Effector memory CD4-positive, alpha-beta T cell (primary cell): Measurements from ENCODE around the gene SORCS1.

Experiments
- DNase-seq, 3 donors: peaks; one replicate each; pipeline ENCODE4 v3.0.0-alpha.2; 2020
- H3K27ac ChIP-seq: 2 replicates; pipeline ENCODE4 v1.7.0; 2013; ENCODE audit warnings: mild to moderate bottlenecking, low read length, moderate library complexity; ENCODE audit not compliant: insufficient read depth, poor library complexity, severe bottlenecking
- H3K27me3 ChIP-seq: replicated peaks from 2 replicates; pipeline ENCODE4 v1.7.0; 2013; ENCODE audit warnings: mild to moderate bottlenecking, low read length; ENCODE audit not compliant: insufficient read depth, control insufficient read depth, poor library complexity, severe bottlenecking
- H3K36me3 ChIP-seq: 2 replicates; pipeline ENCODE4 v1.7.0; 2013; ENCODE audit warnings: mild to moderate bottlenecking, low read length, moderate library complexity; ENCODE audit not compliant: control insufficient read depth, insufficient read depth
- H3K4me1 ChIP-seq: 2 replicates; pipeline ENCODE4 v1.7.0; 2013; ENCODE audit warnings: low read length, mild to moderate bottlenecking; ENCODE audit not compliant: control insufficient read depth, insufficient read depth, poor library complexity, severe bottlenecking
- H3K4me3 ChIP-seq: 2 replicates; pipeline ENCODE4 v1.7.0; 2013; ENCODE audit warnings: low read length, low read depth, mild to moderate bottlenecking; ENCODE audit not compliant: insufficient read depth, poor library complexity, severe bottlenecking
- H3K9me3 ChIP-seq: 2 replicates; pipeline ENCODE4 v1.7.0; 2013; ENCODE audit warnings: mild to moderate bottlenecking, low read length, moderate library complexity; ENCODE audit not compliant: control insufficient read depth

Gene SORCS1

DNA sequence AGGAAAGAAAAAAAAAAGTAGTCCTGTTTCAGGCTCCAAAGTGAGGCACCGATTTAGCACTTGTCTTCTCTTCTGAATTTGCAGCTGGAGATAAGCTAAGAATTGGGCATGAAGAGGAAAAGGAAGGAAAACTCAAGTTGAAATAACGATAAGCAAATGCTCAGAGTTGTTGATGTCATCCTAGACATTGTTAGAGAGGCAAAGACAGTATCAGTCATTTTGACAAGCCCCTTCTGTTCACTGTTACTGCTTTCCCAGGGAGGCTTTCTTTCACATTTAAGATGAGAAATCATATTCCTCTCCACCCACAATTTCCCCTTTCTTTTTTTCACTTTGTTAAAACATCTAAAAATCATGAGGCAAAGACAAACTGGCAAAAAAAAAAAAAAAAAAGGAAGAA, 41.8 kb downstream of the SORCS1 start:
- no peaks in the 10 kb centered on the region for H3K4me1 ChIP-seq
- H3K36me3 ChIP-seq, result no peaks in the 10 kb centered on the region
- no peak overlapping the region for H3K4me3 ChIP-seq
- DNase-seq, result no peak
- H3K27ac ChIP-seq, result no peak overlapping the region
- H3K9me3 ChIP-seq, result no peaks in the 10 kb centered on the region
- no peaks in the 10 kb centered on the region for H3K27me3 ChIP-seq

DNA sequence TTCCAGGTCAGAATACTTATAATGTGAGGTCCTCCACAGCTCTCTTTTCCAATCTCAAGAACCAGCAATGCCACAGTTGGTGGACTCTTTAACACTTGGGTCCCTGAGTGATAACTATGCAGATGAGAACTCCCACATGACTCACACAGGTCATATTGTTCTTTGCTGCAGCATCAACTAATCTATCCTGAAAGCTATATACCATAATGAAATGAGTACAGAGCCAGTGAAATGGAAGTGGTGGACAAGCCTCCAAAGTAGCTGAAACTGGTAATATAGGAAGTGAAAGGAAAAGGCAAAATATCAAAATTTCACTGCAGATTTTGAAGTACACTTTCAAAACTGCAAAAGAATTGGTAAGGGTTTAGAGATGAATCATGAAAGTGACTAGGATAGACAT, 45.6 kb downstream of the SORCS1 start:
- DNase-seq, result no peak
- H3K9me3 ChIP-seq, result no peaks in the 10 kb centered on the region
- H3K4me3 ChIP-seq, result no peak overlapping the region
- H3K4me1 ChIP-seq, result no peaks in the 10 kb centered on the region
- H3K27me3 ChIP-seq, result no peaks in the 10 kb centered on the region
- no peaks in the 10 kb centered on the region for H3K36me3 ChIP-seq
- H3K27ac ChIP-seq, result no peak overlapping the region

DNA sequence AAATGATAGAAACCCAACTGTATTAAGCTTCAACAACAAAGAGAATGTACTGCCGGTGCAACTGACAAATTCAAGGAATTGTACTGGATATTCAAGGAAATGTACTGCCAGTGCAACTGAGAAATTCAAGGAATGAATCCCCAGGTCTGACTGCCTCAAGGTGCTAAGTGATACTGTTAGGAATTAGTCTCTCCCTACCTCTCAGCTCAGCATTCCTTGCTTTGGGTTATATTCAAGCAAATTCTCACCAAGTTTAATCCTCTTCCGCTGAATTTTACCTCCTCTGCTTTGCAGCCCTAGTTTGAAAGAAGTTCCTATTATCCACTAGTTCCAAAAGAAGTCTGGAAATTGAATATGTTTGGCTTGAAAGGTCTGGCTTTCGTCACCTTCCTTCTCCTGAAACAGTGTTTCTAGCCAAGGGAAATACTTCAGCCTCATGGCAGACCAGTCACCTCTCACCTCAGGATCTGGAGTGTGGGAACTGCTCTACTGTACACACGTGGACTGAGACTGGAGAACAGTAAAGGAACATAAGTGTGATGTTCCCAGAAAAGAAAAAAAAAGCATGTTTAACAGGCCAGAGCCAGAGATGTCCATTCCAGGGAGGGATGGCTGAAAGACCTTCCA, 60.4 kb downstream of the SORCS1 start:
- Histone ChIP-seq H3K4me3 (no peak overlapping the region), H3K9me3 (no peaks in the 10 kb centered on the region), H3K27ac (no peak overlapping the region), H3K36me3 (no peaks in the 10 kb centered on the region), H3K4me1 (no peaks in the 10 kb centered on the region), H3K27me3 (no peaks in the 10 kb centered on the region)
- no peak for DNase-seq

DNA sequence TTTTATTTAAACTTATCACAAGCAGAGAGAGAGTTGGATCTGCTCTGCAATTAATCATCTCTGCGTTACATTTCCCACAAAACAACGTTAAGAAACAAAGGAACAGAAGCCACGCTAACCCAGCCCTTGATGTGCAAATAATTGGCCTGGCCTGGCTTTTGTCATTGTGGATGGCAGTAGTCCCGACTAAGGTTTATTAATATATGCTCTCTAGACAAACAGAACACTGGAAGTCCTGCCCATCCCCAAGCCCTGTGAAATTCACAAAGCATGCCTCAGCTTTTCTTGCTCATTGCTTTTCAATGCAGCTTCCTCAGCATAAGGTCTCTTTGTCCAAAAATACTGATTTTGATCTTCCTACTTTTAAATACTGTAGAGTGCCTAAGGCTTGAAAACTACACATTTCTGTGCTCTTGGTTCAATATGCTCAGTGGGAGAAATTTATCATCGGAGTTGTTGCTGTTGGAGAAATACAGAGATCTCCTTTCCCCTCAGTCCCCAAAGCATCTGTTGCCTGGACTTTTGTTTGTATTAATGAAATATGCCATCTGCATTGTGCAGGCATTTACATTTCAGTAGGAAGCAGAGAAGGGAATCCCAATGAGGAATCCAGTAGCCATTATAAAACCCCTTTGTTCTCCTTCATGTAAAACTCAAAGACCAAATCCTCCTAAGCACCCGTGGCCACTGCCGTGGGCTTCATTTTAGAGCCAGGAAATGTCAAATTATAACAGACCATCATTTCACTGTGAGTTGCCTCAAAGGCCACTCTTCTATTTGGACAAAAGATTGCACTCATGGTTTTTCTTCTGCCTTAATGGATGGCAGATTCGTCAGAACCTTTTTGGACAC, 61.1 kb downstream of the SORCS1 start:
- no peak overlapping the region for H3K4me3 ChIP-seq
- no peaks in the 10 kb centered on the region for H3K27me3 ChIP-seq
- H3K36me3 ChIP-seq, result no peaks in the 10 kb centered on the region
- H3K27ac ChIP-seq, result no peak overlapping the region
- no peak for DNase-seq
- no peaks in the 10 kb centered on the region for H3K9me3 ChIP-seq
- no peaks in the 10 kb centered on the region for H3K4me1 ChIP-seq

DNA sequence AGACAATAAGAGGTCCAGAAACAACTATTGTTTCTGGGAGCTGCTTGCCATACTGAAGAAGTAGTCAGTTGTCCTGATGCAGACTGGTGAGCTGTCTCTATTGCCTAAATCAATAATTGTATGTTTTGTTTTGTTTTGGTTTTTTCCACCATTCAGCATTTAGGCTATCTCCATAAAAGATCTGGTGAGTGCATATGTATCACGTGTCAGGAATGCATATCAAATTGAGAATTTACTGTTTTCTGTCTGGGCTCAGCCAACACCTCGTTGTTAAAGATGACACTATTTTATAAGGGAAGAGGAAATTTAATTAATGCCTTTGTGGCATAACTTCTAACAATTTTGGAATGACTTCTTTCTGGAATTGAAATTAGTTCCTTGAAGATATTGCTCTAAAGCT, 66.2 kb downstream of the SORCS1 start:
- H3K27me3 ChIP-seq, result no peaks in the 10 kb centered on the region
- no peaks in the 10 kb centered on the region for H3K9me3 ChIP-seq
- no peak overlapping the region for H3K27ac ChIP-seq
- H3K4me1 ChIP-seq, result no peaks in the 10 kb centered on the region
- no peak overlapping the region for H3K4me3 ChIP-seq
- DNase-seq, result no peak
- no peaks in the 10 kb centered on the region for H3K36me3 ChIP-seq

DNA sequence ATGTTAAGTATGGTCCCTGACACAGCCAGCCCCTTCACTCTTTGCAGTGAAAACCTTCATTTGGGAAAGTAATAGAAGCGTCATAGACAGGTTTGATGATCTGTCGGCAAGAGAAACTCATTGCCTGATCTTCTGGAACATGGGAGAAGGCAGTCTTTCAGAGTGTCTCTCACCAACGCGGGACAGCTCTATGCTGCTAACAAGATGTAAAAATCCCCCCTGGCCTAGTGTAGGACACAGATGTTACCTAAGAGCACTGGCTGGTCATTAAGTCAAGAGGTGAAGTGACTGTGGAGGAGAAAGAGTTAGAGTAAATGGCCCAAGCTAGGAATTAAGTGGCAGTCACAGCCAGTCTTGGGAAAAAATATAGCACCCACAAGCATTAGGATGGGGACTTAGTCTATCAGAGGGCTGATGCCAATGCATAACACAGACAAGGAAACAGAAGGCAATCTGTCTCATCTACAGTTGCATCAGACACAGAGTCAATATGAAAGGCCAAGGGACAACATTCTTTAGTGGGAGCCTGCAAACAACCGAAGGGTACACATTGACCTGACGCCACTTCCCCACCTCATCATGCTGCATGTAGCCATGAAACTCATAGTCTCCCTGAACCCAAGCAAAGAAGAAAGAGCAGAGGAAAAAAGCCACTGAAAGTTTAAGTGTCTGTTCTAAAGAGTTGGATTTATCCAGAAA, 69.5 kb downstream of the SORCS1 start:
- Histone ChIP-seq H3K9me3 (no peaks in the 10 kb centered on the region), H3K4me3 (no peak overlapping the region), H3K27ac (no peak overlapping the region), H3K4me1 (no peaks in the 10 kb centered on the region), H3K36me3 (no peaks in the 10 kb centered on the region), H3K27me3 (no peaks in the 10 kb centered on the region)
- no peak for DNase-seq

DNA sequence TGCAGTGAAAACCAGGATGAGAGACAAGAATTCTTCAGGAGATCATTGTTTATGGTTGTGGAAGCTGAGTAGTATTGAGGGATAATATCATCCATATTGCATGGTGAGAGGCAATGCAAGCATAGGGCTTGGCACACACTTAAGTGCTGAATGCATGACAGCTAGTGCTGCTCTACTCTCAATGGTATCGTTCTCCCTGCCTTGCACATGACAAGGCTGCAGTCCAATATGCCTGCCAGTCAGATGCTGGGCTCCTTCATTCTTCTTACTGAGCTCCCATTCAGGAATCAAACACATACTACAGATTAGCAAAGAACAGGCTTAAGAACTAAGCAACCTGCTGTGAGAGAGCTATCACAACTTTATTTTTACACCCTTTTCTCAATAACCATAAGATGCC, 72.2 kb downstream of the SORCS1 start:
- no peaks in the 10 kb centered on the region for H3K27me3 ChIP-seq
- no peak for DNase-seq
- no peaks in the 10 kb centered on the region for H3K4me1 ChIP-seq
- H3K36me3 ChIP-seq, result no peaks in the 10 kb centered on the region
- no peak overlapping the region for H3K4me3 ChIP-seq
- no peak overlapping the region for H3K27ac ChIP-seq
- no peaks in the 10 kb centered on the region for H3K9me3 ChIP-seq

DNA sequence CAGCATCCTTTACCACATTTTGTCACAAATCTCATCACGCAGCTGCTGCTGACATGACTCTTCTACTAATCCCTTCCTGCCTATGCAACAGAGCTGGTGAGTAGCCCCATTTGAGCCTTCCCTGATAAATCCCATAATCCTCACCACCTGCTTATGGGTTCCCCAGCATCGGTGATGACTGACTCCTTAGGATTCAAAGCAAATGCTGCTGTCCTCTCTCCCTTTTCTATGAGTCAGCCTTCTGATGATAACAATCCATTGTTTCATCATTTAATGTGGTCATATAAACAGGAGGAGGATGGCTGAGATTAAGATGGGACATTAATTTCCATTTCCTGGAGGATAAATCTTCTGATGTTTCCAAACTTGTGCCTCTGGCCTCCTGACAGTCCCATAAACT, 73.4 kb downstream of the SORCS1 start:
- Histone ChIP-seq H3K36me3 (no peaks in the 10 kb centered on the region), H3K4me3 (no peak overlapping the region), H3K27ac (no peak overlapping the region), H3K4me1 (no peaks in the 10 kb centered on the region), H3K9me3 (no peaks in the 10 kb centered on the region), H3K27me3 (no peaks in the 10 kb centered on the region)
- DNase-seq, result no peak

DNA sequence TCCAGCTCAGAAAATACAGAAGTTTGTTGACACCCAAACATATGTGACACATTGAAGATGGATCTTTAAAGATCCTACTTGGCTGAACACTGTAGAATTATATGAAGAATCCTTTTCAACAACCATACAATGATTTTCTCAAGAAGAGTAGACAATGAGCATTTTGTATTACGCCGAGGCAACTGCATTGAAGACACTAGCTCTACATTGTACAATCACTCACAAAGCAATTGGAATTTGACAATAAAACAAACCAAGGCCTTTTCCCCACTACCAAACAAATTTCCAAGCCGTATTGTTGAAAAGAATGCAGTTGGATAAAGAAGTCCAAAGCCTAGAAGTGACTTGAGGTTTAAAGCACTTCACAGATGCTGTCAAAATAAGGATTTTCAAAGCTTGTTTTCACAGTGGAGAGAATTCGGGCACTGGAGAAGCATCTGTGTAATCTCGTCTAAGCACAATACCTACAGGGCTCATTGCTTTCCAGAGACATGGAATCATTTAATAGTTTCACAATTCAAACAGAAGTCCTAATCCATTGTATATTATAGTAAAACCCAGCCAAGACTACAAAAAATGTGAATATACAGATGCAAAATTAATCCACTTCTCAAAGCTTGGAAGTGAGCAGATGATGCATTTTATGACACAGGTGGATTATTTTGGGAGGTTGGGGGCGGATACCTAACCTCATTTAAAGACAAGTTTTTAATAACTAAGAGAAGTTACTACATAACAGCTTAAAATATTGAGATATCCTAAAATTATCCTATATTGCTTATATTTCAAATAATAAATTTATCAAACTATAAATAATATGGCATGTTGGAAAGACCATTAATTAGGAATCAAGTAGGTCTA, 78.6 kb downstream of the SORCS1 start:
- H3K4me3 ChIP-seq, result no peak overlapping the region
- no peaks in the 10 kb centered on the region for H3K4me1 ChIP-seq
- DNase-seq, result no peak

More for the DNA sequence above, 78.6 kb downstream of the SORCS1 start:
- Histone ChIP-seq H3K27ac (no peak overlapping the region), H3K9me3 (no peaks in the 10 kb centered on the region), H3K36me3 (no peaks in the 10 kb centered on the region), H3K27me3 (no peaks in the 10 kb centered on the region)
